Measurements from ENCODE around the gene AP2A2.

DNA sequence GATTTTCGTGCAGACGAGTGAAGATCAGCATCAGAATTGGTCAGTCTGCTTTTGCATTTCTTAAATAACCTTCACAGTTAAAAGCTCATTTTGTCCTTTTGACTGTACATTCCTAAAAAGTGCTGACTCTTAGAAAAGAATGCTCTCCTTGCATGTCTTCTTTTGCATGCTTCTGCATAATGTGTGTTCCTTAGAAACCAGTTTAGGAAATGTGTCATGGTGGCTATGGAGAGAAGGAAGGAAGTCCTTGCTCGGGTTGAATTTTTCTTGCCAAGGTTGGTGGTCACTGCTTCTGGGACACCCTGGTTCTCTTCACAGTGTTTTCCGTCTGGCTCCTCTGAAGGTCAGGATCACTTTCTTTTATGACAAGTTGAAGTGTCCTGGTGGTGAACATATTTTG is 6.8 kb downstream of the AP2A2 start:
- TF ChIP-seq, protein P1, sequence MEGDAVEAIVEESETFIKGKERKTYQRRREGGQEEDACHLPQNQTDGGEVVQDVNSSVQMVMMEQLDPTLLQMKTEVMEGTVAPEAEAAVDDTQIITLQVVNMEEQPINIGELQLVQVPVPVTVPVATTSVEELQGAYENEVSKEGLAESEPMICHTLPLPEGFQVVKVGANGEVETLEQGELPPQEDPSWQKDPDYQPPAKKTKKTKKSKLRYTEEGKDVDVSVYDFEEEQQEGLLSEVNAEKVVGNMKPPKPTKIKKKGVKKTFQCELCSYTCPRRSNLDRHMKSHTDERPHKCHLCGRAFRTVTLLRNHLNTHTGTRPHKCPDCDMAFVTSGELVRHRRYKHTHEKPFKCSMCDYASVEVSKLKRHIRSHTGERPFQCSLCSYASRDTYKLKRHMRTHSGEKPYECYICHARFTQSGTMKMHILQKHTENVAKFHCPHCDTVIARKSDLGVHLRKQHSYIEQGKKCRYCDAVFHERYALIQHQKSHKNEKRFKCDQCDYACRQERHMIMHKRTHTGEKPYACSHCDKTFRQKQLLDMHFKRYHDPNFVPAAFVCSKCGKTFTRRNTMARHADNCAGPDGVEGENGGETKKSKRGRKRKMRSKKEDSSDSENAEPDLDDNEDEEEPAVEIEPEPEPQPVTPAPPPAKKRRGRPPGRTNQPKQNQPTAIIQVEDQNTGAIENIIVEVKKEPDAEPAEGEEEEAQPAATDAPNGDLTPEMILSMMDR (conservative IDR thresholded peaks at IDR 0.05; ENCODE audit: low read length), result no peak
- no peak for TF ChIP-seq EZH2phosphoT487 (IDR thresholded peaks at IDR 0.05; ENCODE audit: borderline replicate concordance)

Data from Loucy (cell line).